ENCODE measurements around the gene CPSF4. TPM values are rescaled to one million over a fixed set of nuclear protein-coding genes. Genes with fewer than 3 reads are reported as not detected.

CPSF4 gene
- total RNA-seq, 1 experiment from 2014 or later, result 67.0 TPM

- no peak overlapping the region; the same call in 1 of the 2 replicates for H3K27ac ChIP-seq (ENCODE audit: low read depth, low read length)
- TF ChIP-seq FOSL1 (IDR thresholded peaks at IDR 0.05; ENCODE audit: low read depth), result no peak
- TF ChIP-seq TCF7L2 (IDR thresholded peaks at IDR 0.05; ENCODE audit: borderline replicate concordance, extremely low read depth, insufficient read depth, insufficient read length), result no peak
- no peak for TF ChIP-seq ZNF274 (IDR thresholded peaks at IDR 0.05; ENCODE audit: low read depth, low read length)
- no peaks in the 10 kb centered on the region for H3K9me2 ChIP-seq (ENCODE audit: insufficient read depth)
- H3K4me1 ChIP-seq (ENCODE audit: control insufficient read depth in 1 of 2, insufficient read depth in 2 of 2, low read length in 2 of 2), result no peaks in the 10 kb centered on the region
- RAD21 ChIA-PET (ENCODE audit: low non-redundant PET in 1 of 2, low total read pairs in 2 of 2, uncharacterized antibody in 2 of 2, unreplicated experiment in 2 of 2), result no interaction called here
- no peak overlapping the region for H2AFZ ChIP-seq (ENCODE audit: low read depth, low read length, poor library complexity, severe bottlenecking)
- ATAC-seq, result no peak
- intact Hi-C loops (cut with micrococcal nuclease), result no loop called here
- POLR2A ChIA-PET, result interaction anchor here (0.9 to 1.7 kb wide), 2 partner anchors 8 to 13 kb away, joined by 3 to 4 read pairs; partner anchors contain the start of genes BUD31 and PDAP1
- H4K20me1 ChIP-seq (ENCODE audit: insufficient read depth), result no peaks in the 10 kb centered on the region
- H3K9ac ChIP-seq (ENCODE audit: low read length), result no peak overlapping the region
- H3K27me3 ChIP-seq (ENCODE audit: insufficient read depth, low read length), result no peaks in the 10 kb centered on the region
- H3K79me2 ChIP-seq (ENCODE audit: insufficient read depth, low read length), result peaks cover 14% of the 10 kb centered on the region; the same call in 1 of the 2 replicates
- no peak for DNase-seq (ENCODE audit: low read depth, low spot score)
- BruUV-seq (replicated peaks), result no TSS peak
- CTCF ChIA-PET, result no interaction called here
- peaks cover 26 to 45% of the 10 kb centered on the region in 2 experiments; a peak in 3 of 4 replicates for H3K36me3 ChIP-seq (ENCODE audit: control insufficient read depth in 1 of 2, insufficient read depth in 2 of 2, low read length in 2 of 2)
- no peak overlapping the region for H3K4me3 ChIP-seq (replicated peaks in 1 of 2; ENCODE audit: low read depth in 1 of 2, low read length in 2 of 2)
- no peak overlapping the region for H3K4me2 ChIP-seq (ENCODE audit: low read length)
- H3K9me3 ChIP-seq (ENCODE audit: control insufficient read depth in 1 of 2, insufficient read depth in 1 of 2, low read depth in 1 of 2, low read length in 2 of 2), result no peaks in the 10 kb centered on the region
Measured at GRCh38 chr7:99422186-99422585, 16.6 kb upstream of the CPSF4 start.

- DNase-seq (ENCODE audit: low read depth, low spot score) (no peak), ATAC-seq (no peak)
- CTCF ChIA-PET, result no interaction called here
- no TSS peak for BruUV-seq (replicated peaks)
- Histone ChIP-seq H3K9me2 (ENCODE audit: insufficient read depth) (no peaks in the 10 kb centered on the region), H3K9me3 (ENCODE audit: control insufficient read depth in 1 of 2, insufficient read depth in 1 of 2, low read depth in 1 of 2, low read length in 2 of 2) (no peaks in the 10 kb centered on the region), H3K4me3 (replicated peaks in 1 of 2; ENCODE audit: low read depth in 1 of 2, low read length in 2 of 2) (no peak overlapping the region), H3K36me3 (ENCODE audit: control insufficient read depth in 1 of 2, insufficient read depth in 2 of 2, low read length in 2 of 2) (peaks cover 22 to 41% of the 10 kb centered on the region in 2 experiments; a peak in 3 of 4 replicates), H3K79me2 (ENCODE audit: insufficient read depth, low read length) (peaks cover 14% of the 10 kb centered on the region; the same call in 1 of the 2 replicates), H3K4me2 (ENCODE audit: low read length) (no peak overlapping the region), H3K9ac (ENCODE audit: low read length) (no peak overlapping the region), H3K27ac (ENCODE audit: low read depth, low read length) (no peak overlapping the region; the same call in 1 of the 2 replicates), H3K4me1 (ENCODE audit: control insufficient read depth in 1 of 2, insufficient read depth in 2 of 2, low read length in 2 of 2) (no peaks in the 10 kb centered on the region), H4K20me1 (ENCODE audit: insufficient read depth) (no peaks in the 10 kb centered on the region), H3K27me3 (ENCODE audit: insufficient read depth, low read length) (no peaks in the 10 kb centered on the region), H2AFZ (ENCODE audit: low read depth, low read length, poor library complexity, severe bottlenecking) (no peak overlapping the region)
- intact Hi-C loops (cut with micrococcal nuclease), result no loop called here
- POLR2A ChIA-PET, result interaction anchor here (0.9 to 1.7 kb wide), 2 partner anchors 9 to 14 kb away, joined by 3 to 4 read pairs; partner anchors contain the start of genes BUD31 and PDAP1
- RAD21 ChIA-PET (ENCODE audit: low non-redundant PET in 1 of 2, low total read pairs in 2 of 2, uncharacterized antibody in 2 of 2, unreplicated experiment in 2 of 2), result no interaction called here
- TF ChIP-seq CEBPB (IDR thresholded peaks at IDR 0.05; ENCODE audit: low read depth), result no peak
- no peak for TF ChIP-seq RAD21 (IDR thresholded peaks at IDR 0.05; ENCODE audit: low read depth)
- no peak for TF ChIP-seq SIN3A (IDR thresholded peaks at IDR 0.05; ENCODE audit: low read depth)
- no peak for TF ChIP-seq SP1 (IDR thresholded peaks at IDR 0.05; ENCODE audit: low read depth)
- TF ChIP-seq CBX3 (IDR thresholded peaks at IDR 0.05; ENCODE audit: low read depth), result no peak
- no peak for TF ChIP-seq EGR1 (IDR thresholded peaks at IDR 0.05; ENCODE audit: low read depth)
- TF ChIP-seq ZNF274 (IDR thresholded peaks at IDR 0.05; ENCODE audit: low read depth, low read length), result no peak
- TF ChIP-seq ATF3 (IDR thresholded peaks at IDR 0.05), result no peak
- TF ChIP-seq TCF7L2 (IDR thresholded peaks at IDR 0.05; ENCODE audit: borderline replicate concordance, extremely low read depth, insufficient read depth, insufficient read length), result no peak
- no peak for TF ChIP-seq ZFX (IDR thresholded peaks at IDR 0.05)
- no peak for TF ChIP-seq MAX (IDR thresholded peaks at IDR 0.05)
- TF ChIP-seq CTCF (IDR thresholded peaks at IDR 0.05 in 2 of 3, conservative IDR thresholded peaks at IDR 0.05 in 1 of 3; ENCODE audit: borderline replicate concordance in 1 of 3, insufficient read depth in 1 of 3, low read depth in 2 of 3, low read length in 2 of 3), result no peak
- TF ChIP-seq EZH2 (IDR thresholded peaks at IDR 0.05), result no peak
- TF ChIP-seq REST (IDR thresholded peaks at IDR 0.05; ENCODE audit: low read depth), result no peak
- no peak for TF ChIP-seq POLR2AphosphoS5 (IDR thresholded peaks at IDR 0.05; ENCODE audit: low read depth, low read length)
Measured at GRCh38 chr7:99422625-99423024, 16.1 kb upstream of the CPSF4 start.
